Measurements from ENCODE around the gene ARHGDIB. TPM values are rescaled to one million over a fixed set of nuclear protein-coding genes. Genes with fewer than 3 reads are reported as not detected.
A peak's percentile ranks its signal among the peaks of the same experiment; 100 is the strongest.

Gene ARHGDIB
- total RNA-seq, 1 donor from 2014 or later = 313 TPM

GRCh38 chr12:14946162-14946561 is 15.2 kb downstream of the ARHGDIB start:
- peaks cover 59% of the 10 kb centered on the region for H3K4me1 ChIP-seq
- intact Hi-C loops (cut with DNase I) = no loop called here
- peaks cover 83% of the 10 kb centered on the region for H3K36me3 ChIP-seq

GRCh38 chr12:14942196-14942931 is 19.0 kb downstream of the ARHGDIB start:
- H3K27ac ChIP-seq = no peak overlapping the region
- intact Hi-C loops (cut with DNase I) = no loop called here
- ATAC-seq = peak; percentile 23 to 52
- peaks cover 54% of the 10 kb centered on the region for H3K36me3 ChIP-seq
- H3K4me3 ChIP-seq = no peak overlapping the region
- peaks cover 21% of the 10 kb centered on the region for H3K4me1 ChIP-seq
- no peak for DNase-seq
- no peak for TF ChIP-seq CTCF (IDR thresholded peaks at IDR 0.05)
- H3K27me3 ChIP-seq (ENCODE audit: low read depth) = no peaks in the 10 kb centered on the region
- H3K9me3 ChIP-seq = no peaks in the 10 kb centered on the region

More at GRCh38 chr12:14946162-14946561, 15.2 kb downstream of the ARHGDIB start:
- no peak for TF ChIP-seq CTCF (IDR thresholded peaks at IDR 0.05)
- DNase-seq = no peak
- Histone ChIP-seq H3K27me3 (ENCODE audit: low read depth) (no peaks in the 10 kb centered on the region), H3K27ac (no peak overlapping the region), H3K4me3 (no peak overlapping the region), H3K9me3 (no peaks in the 10 kb centered on the region)
- no peak for ATAC-seq

- ATAC-seq = no peak
- no peak for DNase-seq
- Histone ChIP-seq H3K27ac (no peak overlapping the region), H3K36me3 (peaks cover 44% of the 10 kb centered on the region), H3K9me3 (no peaks in the 10 kb centered on the region), H3K27me3 (ENCODE audit: low read depth) (no peaks in the 10 kb centered on the region), H3K4me3 (no peak overlapping the region), H3K4me1 (peaks cover 11% of the 10 kb centered on the region)
- intact Hi-C loops (cut with DNase I) = no loop called here
- no peak for TF ChIP-seq CTCF (IDR thresholded peaks at IDR 0.05)
These were observed 20.0 kb downstream of the ARHGDIB start for GRCh38 chr12:14941369-14941768.

GRCh38 chr12:14938301-14938700 is 23.1 kb downstream of the ARHGDIB start, which contains the start of gene ERP27:
Gene ERP27 (minus strand): TSS chr12:14938537. CDS start chr12:14938508, 29 bp downstream.
- DNase-seq (no peak), ATAC-seq (no peak)
- no peak for TF ChIP-seq CTCF (IDR thresholded peaks at IDR 0.05)
- Histone ChIP-seq H3K27me3 (ENCODE audit: low read depth) (no peaks in the 10 kb centered on the region), H3K36me3 (peaks cover 19% of the 10 kb centered on the region), H3K4me1 (no peaks in the 10 kb centered on the region), H3K9me3 (no peaks in the 10 kb centered on the region), H3K4me3 (no peak within 1 kb of the TSS), H3K27ac (no peak within 1 kb of the TSS)
- intact Hi-C loops (cut with DNase I) = no loop called here

- Histone ChIP-seq H3K36me3 (peaks cover 13% of the 10 kb centered on the region), H3K4me1 (no peaks in the 10 kb centered on the region), H3K4me3 (no peak overlapping the region), H3K9me3 (no peaks in the 10 kb centered on the region), H3K27ac (no peak overlapping the region), H3K27me3 (ENCODE audit: low read depth) (no peaks in the 10 kb centered on the region)
- intact Hi-C loops (cut with DNase I) = no loop called here
- ATAC-seq = no peak
- TF ChIP-seq CTCF (IDR thresholded peaks at IDR 0.05) = no peak
- DNase-seq = no peak
These were observed 23.7 kb downstream of the ARHGDIB start for GRCh38 chr12:14937689-14938088.
